Measurements from ENCODE around the gene DDX10.

Gene DDX10

GRCh38 chr11:108662700-108663099, 2.2 kb upstream of the DDX10 start:
- DNase-seq = no peak

GRCh38 chr11:108663154-108663877, 1.6 kb upstream of the DDX10 start:
- DNase-seq = no peak

GRCh38 chr11:108666373-108666772, 1.5 kb downstream of the DDX10 start:
- no peak for DNase-seq

- no peak for DNase-seq
Observed at GRCh38 chr11:108669286-108669685, 4.4 kb downstream of the DDX10 start.

GRCh38 chr11:108669711-108670110, 4.8 kb downstream of the DDX10 start:
- DNase-seq = no peak

GRCh38 chr11:108670451-108670850, 5.6 kb downstream of the DDX10 start:
- no peak for DNase-seq

- peak in 1 of 2 experiments; percentile 15 for DNase-seq
Observed at GRCh38 chr11:108672113-108672512, 7.2 kb downstream of the DDX10 start.

- no peak for DNase-seq
Observed at GRCh38 chr11:108672786-108673185, 7.9 kb downstream of the DDX10 start.

- DNase-seq = no peak
Observed at GRCh38 chr11:108679045-108679444, 14.2 kb downstream of the DDX10 start.

- no peak for DNase-seq
Observed at GRCh38 chr11:108680271-108680670, 15.4 kb downstream of the DDX10 start.

GRCh38 chr11:108685419-108686130, 20.7 kb downstream of the DDX10 start:
- DNase-seq = no peak

- DNase-seq = no peak
Observed at GRCh38 chr11:108693852-108694251, 29.0 kb downstream of the DDX10 start.

GRCh38 chr11:108694846-108695245, 30.0 kb downstream of the DDX10 start:
- no peak for DNase-seq

GRCh38 chr11:108697872-108698473, 33.1 kb downstream of the DDX10 start:
- peak; percentile 26 to 61 for DNase-seq

GRCh38 chr11:108698844-108699642, 34.2 kb downstream of the DDX10 start:
- DNase-seq = no peak

- no peak for DNase-seq
Observed at GRCh38 chr11:108703916-108704315, 39.0 kb downstream of the DDX10 start.

GRCh38 chr11:108705061-108705460, 40.2 kb downstream of the DDX10 start:
- DNase-seq = no peak

GRCh38 chr11:108708173-108708572, 43.3 kb downstream of the DDX10 start:
- DNase-seq = no peak

- no peak for DNase-seq
Observed at GRCh38 chr11:108709741-108710140, 44.9 kb downstream of the DDX10 start.

- DNase-seq = no peak
Observed at GRCh38 chr11:108713076-108713790, 48.4 kb downstream of the DDX10 start.

GRCh38 chr11:108715239-108715638, 50.4 kb downstream of the DDX10 start:
- no peak for DNase-seq

GRCh38 chr11:108718466-108718865, 53.6 kb downstream of the DDX10 start:
- DNase-seq = no peak

Data from NCI-H524 (cell line).